Measurements from ENCODE around the gene TP53I11.

Gene TP53I11

DNA sequence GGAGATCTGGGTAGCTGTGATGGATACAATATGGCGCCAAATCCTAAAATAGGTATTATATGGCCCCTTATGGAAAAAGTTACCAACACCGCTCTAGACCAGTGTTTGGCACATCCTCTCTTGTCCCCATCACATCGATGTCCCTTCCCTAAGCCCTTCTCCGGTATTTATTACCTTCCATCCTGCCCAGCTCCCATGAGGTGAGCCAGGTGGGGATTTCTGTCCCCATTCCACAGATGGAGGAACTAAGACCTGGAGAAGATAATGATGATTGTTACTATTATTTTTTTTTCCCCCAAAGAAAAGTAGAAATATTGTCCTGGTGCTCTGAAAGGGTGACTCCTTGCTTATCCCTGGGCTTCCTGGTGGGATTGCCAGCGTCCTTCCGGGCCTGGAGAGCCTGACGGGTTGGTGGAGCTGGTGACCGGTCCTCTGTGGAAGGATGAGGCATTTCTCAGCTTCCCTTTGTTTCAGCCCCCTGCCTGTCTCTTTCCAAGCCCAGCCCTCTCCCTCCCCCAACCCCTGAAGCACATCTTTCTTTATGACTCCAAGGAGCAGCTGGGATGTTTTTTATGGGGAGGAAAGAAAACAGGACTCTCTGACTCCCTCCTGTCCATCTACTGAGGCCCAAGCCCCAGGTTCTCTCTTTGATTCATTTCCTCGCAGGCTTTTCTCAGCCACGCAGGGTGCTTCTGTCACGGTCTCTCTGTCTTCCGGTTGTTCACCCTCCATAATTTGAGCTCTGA is 65.4 kb downstream of the TP53I11 start:
- no peak for DNase-seq (ENCODE audit: low spot score)

DNA sequence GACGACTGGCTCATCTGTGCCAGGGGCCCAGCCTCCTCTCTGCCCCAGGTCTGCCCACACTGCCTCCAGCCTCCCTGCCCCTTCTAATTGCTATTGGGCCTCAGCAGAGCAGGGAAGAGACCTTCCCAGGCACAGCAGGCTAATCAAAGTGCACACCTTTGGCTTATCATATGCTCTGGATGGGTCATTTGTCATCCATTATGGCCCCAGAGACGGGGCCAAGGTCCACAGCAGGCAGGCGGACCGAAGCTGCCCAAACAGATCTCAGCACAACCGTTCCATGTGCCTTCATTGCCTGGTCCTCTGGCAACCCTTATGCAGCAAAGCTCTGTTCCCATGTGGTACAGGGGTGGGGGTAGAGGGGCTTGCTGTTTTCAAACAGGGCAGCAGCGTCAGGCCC is 66.6 kb downstream of the TP53I11 start:
- no peak for DNase-seq (ENCODE audit: low spot score)

DNA sequence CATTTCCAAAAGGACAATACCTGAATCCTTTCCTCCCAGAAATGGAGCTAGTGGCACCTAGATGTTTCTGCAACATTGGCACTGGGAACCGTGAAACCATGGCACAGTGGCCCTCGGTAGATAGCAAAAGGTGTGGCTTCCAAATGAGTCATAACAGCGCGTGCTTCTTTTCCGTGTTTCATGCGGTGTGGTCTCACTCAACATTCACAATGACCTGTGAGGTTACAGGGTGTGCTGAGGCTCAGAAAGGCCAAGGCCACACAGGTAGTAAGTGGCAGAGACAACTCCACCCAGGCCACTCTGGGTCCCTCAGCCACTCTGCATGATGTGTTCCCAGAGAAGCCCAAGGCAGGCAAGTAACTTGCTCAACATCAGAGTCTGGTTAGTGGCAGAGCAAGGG is 67.4 kb downstream of the TP53I11 start:
- DNase-seq (ENCODE audit: low spot score) = no peak
